Left forelimb (tissue), 1 donor: ENCODE results near the gene AK9.
"Not testable (repeated sequence)": the region's sequence is repeated elsewhere in the genome, so short reads cannot be mapped to it uniquely, and the experiment has no call there.

Source experiments
- DNase-seq: peaks from one replicate; pipeline ENCODE4 v3.0.0-alpha.2; 2018; ENCODE audit warnings: low spot score

The AK9 gene

GRCh38 chr6:109625199-109625598 lies 65.8 kb downstream of the AK9 start:
- DNase-seq = no peak

- no peak for DNase-seq
These were observed 67.7 kb downstream of the AK9 start for GRCh38 chr6:109623288-109623687.

- no peak for DNase-seq
These were observed 78.7 kb downstream of the AK9 start for GRCh38 chr6:109612268-109612667.

GRCh38 chr6:109611502-109611901 lies 79.5 kb downstream of the AK9 start:
- no peak for DNase-seq

GRCh38 chr6:109610590-109610989 lies 80.4 kb downstream of the AK9 start:
- no peak for DNase-seq

GRCh38 chr6:109609737-109610136 lies 81.3 kb downstream of the AK9 start:
- DNase-seq = no peak

- no peak for DNase-seq
These were observed 84.6 kb downstream of the AK9 start for GRCh38 chr6:109606359-109606758.

GRCh38 chr6:109595998-109596397 lies 95.0 kb downstream of the AK9 start:
- DNase-seq = no peak

- DNase-seq = no peak
These were observed 110.5 kb downstream of the AK9 start for GRCh38 chr6:109580519-109580918.

GRCh38 chr6:109579361-109579760 lies 111.6 kb downstream of the AK9 start:
- no peak for DNase-seq

- DNase-seq = not testable (repeated sequence)
These were observed 121.1 kb downstream of the AK9 start for GRCh38 chr6:109569901-109570300.

GRCh38 chr6:109561844-109562243 lies 129.2 kb downstream of the AK9 start:
- no peak for DNase-seq

GRCh38 chr6:109531446-109531845 lies 159.6 kb downstream of the AK9 start:
- no peak for DNase-seq

GRCh38 chr6:109527989-109528388 lies 163.0 kb downstream of the AK9 start:
- DNase-seq = no peak

GRCh38 chr6:109526905-109527628 lies 163.9 kb downstream of the AK9 start:
- DNase-seq = no peak

GRCh38 chr6:109524129-109524528 lies 166.9 kb downstream of the AK9 start:
- DNase-seq = no peak

GRCh38 chr6:109523478-109523877 lies 167.5 kb downstream of the AK9 start:
- DNase-seq = no peak

- DNase-seq = no peak
These were observed 169.9 kb downstream of the AK9 start for GRCh38 chr6:109521080-109521479.

GRCh38 chr6:109519647-109520046 lies 171.4 kb downstream of the AK9 start:
- not testable (repeated sequence) for DNase-seq

- no peak for DNase-seq
These were observed 174.1 kb downstream of the AK9 start for GRCh38 chr6:109516929-109517328.

GRCh38 chr6:109515781-109516409 lies 175.1 kb downstream of the AK9 start:
- DNase-seq = no peak

- no peak for DNase-seq
These were observed 176.1 kb downstream of the AK9 start for GRCh38 chr6:109514946-109515345.

- DNase-seq = no peak
These were observed 177.4 kb downstream of the AK9 start for GRCh38 chr6:109513571-109514071.
